GM21447 (cell line): ENCODE results near the gene BCDIN3D.
"Not testable (repeated sequence)": the region's sequence is repeated elsewhere in the genome, so short reads cannot be mapped to it uniquely, and the experiment has no call there.

Experiments
- ATAC-seq: cut with Tn5 transposase; IDR thresholded peaks from one replicate; pipeline ENCODE4 v1.9.1; 2021; ENCODE audit not compliant: unreplicated experiment

The BCDIN3D gene

DNA sequence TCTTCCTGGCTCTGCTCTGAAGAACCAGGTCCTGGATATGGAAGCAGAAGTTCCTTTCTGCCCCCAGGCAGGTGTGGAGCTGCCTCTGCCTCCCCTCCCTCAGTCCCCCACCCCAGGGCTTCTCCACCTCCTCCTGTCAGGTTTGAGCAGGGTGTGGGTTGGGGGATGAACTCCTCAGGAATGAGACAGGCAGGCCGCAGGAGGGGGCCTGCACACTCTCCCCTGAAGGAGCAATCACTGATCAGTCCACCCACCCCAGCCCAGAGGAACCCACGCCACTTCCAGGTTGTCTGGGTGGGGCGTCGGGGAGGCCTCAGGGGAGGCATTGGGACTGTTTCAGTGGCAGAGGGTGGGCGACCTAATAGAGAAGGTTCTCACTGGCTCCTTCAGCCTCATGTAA lies 34.2 kb upstream of the BCDIN3D start:
- no peak for ATAC-seq

DNA sequence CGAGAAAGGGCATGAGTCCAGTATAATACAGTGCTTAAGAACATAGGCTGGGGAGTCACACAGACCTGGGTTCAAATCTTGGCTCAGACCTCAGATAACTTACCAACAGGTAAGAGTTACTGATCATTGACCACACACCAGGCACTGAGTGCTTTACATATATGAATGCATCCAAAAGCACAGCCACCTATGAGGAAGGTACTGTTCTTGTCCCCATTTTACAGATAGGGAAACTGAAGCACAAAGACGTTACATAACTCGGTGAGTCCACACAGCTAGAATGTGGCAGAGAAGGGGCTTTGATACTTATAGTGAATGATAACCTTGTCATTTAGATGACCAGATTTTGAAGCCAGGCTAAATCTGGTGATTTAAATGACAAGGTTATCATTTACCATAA lies 33.2 kb upstream of the BCDIN3D start:
- ATAC-seq: no peak

DNA sequence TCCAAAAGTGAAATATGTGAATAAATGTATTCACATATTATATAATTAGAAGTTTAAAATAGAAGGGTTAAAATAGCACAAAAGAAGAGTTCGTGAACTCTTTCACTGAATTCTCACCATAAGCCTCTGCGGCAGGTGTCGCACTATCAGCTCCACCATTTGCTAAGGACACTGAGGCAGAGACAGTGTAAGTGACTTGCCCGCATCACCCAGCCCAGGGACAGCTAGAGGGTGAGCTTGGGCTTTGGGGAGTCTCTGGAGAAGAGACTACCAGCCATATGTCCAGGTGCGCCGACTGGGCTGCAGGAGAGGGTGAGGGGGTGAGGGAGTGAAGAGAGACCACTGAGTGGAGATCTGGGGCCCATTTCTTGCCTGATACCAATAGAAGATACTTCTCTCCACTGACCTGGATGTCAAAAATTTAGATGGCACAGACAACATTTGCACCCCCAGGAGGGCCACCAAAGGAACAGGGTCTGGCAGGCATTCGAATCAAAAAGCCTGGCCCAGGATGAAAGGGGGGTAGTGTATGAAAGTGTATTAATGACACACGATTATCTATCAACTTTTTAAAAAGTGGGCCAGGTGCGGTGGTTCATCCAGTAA lies 32.3 kb upstream of the BCDIN3D start:
- no peak for ATAC-seq

DNA sequence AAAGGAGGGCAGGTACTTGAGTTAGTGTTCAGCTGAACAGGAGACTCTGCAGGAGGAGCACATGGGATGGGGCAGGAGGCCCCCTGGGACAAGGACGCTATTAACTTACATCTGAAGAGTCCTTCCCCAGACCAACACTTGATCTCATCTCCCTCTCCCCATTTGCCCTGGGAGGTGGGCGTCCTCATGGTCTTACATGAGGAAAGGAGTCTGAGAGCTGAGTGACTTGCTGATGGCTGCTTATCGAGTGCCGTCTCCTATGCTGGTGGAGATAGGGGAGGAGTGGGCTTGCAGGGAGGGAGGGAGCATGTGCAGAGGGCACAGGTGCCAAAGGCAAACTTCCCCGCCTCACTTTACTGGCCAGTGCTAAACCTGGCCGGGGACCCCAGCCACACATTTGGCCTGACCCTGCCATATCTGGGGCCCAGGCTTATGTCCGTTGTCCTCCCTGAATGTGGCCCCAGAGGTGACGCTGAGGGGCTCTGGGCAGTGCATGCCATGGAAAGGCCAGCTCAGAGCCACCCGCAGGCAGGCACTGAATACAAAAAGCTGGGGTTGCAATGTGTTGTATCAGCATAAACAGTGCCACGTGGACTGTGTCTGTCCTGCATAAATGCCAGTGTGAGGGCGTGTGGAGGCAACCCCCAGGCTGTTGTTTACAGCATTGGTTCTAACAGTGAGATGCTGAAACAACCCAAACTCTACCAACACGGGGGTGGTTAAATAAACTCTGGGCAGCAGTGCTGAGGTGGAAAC lies 31.4 kb upstream of the BCDIN3D start:
- ATAC-seq: no peak

DNA sequence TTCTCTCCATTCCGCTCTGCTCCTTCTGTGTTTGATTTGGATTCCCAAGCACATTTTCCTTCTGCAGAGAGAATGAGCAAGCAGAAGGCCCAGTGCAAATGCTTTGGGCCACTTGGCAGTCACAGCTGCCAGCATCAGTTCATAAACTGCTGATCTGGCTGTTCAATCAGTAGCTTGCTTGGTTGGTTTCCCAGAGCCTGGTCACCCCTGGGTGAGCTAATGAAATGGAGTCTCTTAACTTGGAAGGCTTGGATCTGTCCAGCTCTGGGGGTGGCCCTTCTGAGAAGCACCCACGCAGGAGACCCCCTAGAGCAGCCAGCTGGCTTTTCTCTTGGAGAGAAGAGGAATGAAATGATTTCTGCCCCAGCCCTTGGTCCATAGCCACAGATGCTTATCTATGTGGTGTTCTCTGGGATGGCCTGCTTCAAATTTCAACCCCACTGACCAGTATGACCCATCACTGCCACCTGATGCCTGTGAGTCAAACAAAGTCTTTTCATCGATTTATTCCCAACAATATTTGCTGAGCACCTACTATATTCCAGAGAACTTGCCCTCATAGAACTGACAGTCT lies 30.5 kb upstream of the BCDIN3D start:
- no peak for ATAC-seq

DNA sequence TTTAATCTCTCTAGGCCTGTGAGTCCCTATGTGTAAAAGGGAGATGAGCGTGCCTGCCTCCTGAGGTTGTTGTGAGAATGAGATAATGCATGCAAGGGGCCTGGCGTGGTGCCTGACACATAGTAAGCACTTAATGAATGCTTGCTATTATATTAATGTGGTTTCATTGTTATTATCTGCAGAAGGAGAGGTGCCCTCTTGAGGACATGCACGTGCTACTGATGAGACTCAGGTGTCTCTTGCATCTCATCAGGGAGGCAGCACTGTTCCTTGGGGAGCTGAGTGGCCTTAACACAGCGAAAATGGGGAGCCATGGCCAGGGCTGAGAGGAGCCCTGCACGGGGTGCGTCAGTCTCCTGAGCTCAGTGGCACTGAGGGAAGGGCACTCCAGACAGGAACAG lies 29.9 kb upstream of the BCDIN3D start:
- no peak for ATAC-seq

DNA sequence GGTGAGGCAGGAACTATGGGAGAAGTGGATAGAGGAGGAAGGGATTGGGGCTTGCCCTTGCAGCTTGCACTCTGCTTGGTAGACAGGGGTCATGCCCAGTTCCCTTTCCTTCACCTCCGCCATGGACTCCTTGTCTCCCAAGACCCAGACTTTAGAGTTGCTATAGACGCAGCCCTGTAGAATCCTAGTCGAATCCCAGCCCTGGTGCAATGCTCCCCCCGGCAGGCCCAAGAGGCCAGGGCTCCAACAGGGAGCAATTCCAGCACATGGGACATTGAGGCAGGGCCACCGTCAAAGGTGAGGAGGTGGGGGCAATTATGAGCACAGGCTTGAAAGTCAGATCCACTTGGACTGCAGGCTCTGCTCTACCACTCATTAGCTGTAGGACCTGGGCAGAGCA lies 29.5 kb upstream of the BCDIN3D start:
- no peak for ATAC-seq

DNA sequence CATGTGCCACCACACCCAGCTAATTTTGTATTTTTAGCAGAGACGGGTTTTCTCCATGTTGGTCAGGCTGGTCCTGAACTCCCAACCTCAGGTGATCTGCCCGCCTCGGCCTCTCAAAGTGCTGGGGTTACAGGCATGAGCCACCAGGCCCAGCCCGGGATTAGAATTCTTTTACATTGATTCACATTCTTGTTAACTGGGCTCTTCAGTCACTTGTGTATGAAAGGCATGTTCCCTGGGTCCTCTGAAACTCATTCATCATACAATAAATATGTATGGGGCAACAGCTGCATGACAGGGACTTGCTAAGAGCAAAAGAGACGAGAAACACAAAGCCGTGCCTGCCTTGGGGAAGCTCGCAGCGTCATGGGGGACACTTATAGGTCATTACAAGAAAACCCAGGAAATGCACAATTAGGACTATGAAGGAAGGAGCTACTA lies 28.9 kb upstream of the BCDIN3D start:
- ATAC-seq: not testable (repeated sequence)

DNA sequence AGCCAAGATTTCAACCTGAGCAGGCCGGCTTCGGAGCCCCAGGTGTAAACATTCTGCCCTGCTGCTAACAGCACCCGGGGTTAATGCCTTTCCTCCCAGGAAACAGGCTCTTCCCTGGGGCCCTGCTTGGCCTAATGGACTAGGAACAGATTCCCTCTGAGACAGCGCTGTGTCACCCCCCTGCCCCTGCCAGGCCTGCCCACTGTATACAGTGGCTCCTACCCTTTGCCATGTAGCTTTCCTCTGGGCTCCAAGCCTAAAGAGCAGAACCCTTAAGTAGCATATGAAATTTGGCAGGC lies 28.3 kb upstream of the BCDIN3D start:
- no peak for ATAC-seq

DNA sequence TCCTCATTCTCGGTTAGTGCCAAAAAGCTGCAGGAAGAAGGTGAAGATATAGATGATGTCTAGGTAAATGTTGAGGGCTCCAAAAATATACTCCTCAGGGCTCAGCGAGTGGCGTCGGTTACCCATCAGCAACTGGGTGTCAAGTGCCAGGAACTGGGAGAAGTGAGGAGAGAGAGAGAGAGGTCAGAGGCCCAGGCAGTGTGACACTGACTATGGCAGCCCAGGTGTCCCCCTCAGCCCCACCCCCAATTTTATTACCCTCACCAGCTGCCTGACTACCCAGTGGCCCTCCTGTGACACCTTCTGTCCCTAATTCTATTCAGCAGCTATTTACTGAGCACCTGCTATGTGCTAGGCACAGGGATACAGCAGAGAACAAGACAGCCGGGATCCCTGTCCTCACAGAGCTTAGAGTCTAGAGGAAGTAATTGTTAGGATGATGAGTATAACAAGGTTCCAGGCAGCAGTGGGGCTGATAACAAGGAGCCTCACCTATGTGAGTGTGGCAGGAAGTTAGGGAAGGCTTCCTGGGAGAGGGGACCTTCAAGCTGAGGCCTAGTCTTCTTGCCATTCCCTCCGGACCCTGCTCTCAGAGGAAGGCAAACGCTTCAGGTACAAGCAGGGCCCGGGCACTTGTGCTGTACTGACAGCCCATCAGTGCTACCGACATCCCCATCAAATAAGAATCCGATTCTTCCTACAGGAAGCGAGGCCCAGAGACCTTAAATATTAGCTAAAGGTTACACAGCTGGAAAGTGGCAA lies 27.8 kb upstream of the BCDIN3D start:
- ATAC-seq: no peak

DNA sequence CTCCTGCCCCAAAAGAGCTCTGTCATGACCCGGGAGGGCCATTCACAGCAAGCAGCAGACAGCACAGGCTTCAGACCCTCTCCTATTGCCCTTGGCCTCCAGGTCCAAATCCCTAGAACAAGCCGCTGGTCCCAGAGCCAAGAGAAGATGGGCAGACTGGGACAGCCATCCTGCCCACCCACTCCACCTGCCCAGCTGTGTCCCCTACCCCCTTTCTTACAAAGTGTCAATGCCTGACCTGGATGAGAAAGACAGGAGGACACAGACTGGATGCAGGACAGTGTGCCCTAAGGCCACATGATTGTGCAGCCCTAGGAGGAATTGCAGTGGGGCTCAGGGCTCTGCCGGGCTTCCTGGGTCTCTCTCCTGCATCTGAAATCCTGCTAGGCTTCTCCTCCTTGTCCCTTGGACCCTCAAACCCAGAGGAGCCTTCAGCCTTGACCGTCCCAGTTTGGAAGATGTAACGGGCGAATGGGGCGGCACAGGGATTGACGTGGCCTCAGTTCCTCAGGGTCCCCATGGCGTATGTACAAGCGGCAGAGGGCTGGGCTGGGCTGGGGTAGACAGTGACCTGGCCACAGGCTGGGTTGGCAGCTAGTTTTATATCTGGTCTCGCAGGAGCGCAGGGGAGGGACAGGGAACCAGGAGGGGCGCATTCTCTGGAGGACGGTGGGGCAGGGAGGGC lies 27.1 kb upstream of the BCDIN3D start:
- ATAC-seq: no peak

DNA sequence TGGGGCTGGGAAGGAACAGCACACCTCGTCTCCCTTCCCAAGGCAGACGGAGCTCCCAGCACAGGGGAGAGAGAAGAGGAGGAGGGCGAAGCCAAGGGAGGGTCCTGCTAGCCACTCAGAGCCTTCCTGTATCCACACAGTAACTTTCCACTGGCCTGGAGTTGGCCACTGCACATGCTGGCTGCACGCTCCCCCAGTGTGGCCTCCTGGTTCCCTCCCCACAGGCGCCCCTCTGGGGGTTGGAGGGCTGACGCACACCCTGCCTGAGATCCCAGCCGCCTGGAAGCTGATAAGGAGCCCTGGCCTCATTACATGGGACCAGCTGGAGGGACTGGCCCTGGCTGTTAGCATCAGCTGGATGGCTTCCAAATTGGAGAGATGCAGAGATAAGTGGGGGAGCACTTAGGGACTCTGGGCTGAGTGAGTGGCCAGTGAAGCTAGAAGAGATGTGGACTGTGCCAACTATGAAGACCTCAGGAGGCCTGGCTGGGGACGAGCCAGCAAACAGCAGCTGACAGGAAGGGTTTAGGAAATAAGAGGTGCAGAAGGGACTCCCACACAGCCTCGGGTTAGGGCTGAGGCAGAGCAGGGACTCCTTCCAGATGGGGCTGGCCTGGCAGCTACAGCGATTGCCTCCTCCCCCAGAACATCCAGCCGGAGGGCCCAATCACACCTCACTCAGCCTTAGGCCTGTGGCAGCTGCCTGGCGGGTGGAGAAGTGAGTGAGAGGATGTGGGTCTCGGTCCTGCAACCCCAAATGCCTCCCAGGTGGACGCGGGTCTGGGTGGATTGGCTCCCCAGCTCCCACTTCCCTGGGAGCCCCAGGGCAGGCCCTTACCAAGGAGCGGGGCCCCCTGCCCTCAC lies 26.3 kb upstream of the BCDIN3D start:
- no peak for ATAC-seq

DNA sequence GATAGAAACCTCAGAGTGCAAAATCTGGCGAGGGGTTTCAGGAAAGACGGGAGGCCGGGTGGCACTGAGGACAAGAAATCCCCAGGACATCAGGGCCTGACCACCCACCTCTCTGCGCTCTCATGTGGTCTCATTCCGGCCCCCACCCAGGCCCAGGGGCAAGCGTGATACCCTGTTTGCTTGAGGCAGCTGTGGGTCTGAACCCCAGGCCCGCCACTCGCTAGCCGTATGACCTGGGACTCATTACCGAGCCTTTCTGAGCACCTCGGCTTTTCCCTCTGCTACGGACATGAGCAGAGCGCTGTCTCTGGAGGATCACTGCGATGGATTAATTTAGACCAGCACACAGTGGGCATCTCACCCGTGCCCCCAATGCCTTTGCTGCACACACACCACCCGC lies 25.5 kb upstream of the BCDIN3D start:
- ATAC-seq: no peak

DNA sequence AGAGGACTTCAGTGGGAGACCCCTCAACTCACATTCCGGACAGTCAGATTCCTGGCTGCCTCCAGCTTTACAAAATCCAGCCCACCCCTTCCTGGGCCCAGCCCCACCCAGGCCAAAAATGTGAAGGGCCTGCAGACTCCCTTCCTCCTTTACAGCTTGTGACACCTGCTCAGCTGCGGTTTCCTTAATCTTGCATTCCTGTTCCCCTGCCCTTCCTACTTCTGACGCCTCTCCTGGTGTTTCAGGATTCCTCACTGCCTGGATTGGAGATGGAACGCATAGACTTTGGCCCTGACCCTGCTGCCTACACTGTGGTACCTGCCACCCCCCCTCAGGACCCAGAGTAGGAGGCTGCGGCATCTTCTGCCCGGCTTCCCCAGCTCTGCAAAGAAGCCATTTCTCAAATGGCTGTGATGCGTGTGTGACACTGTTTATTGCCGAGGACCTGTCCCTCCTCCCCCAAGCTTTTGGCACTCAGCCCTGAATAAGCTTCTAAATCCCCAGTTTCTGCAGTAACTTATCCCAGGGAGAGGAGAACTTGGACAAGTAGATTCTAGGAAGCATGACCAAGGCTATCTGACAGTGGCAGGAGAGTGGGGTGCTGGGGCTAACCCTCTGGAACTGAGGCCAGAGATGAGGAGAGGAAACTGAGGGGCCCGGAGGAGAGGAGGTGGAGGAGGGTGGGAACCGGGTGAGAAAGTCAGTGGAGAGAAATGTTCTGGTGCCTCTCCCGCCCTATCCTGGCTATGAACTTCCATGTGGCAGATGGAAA lies 24.9 kb upstream of the BCDIN3D start:
- ATAC-seq: no peak

DNA sequence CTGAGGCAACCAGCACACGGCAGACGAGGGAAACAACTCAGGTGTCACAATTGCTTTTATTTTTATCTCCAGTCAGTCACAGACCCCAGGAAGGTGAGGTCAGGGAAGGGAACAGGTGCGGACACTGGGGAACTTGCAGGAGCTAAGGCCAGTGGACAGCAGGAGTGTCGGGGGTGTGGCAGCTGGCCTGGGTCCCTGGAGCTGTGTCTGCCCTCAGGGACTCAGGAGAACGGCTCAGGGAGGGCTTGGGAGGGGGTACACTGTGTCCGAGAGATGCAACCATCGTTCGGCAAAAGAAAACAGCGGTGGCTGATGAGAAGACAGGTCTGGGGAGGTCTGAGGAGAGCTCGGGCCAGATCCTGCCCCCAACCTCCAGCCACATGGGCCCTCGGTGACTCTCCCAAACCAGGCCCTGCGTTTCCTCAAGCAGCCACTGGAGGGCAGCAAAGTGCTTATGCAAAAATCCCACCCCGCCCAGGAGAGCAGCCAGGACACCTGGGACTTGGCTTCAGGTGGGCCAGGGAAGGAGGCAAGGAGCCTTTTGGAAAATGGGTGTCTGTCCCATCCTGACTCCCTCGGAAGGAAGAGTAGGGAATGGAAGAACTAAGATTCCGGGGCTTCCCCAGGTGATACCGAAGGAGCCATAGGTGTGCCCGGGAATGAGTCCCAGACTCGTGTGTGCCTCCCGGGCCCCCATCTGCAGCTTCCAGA lies 24.1 kb upstream of the BCDIN3D start:
- no peak for ATAC-seq

DNA sequence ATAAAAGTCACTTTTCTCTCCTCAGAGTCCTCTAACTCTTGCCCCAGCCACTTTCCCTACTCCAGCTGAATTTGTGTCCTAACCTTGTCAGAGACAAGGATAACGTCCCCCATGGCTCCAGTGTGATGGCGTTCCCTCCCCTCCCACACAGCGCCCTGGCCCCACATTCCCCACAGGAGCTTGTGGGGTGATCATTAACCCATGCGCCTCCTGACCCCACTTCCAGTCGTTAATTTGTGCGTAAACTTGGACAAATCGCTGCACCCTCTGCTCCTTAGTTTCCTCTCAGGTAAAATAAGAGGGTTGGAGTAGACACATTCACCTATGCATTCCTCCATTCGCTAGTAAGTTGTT lies 22.9 kb upstream of the BCDIN3D start:
- no peak for ATAC-seq

DNA sequence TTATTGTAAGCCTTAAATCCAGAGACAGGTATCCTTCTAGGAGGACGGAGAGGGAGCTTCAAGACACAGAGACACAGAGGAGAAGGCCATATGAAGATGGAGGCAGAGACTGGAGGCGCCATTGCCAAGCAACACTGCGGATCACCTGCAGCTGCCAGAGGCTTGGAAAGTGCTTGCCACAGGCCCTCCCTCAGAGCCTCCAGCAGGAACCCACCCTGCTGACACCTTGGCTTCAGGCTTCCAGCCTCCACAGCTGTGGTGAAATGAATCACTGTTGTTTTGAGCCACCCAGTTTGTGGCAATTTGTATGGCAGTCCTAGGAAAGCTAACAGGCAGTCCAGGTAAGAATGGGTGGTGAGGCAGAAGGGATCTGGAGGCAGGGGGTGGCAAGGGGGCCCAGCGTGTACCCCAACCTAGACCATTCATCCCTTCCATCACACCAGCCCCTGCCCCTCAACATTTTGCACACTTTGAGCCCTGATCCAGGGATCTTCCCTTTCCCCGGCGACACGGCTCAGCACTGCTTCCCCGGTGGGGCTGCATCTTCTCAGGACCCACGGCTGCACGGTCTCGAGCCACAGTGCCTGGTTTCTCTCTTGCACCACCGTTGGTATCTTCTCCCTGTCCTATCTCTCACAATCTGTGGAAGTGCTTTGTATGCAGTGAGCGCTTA lies 22.3 kb upstream of the BCDIN3D start:
- ATAC-seq: no peak

DNA sequence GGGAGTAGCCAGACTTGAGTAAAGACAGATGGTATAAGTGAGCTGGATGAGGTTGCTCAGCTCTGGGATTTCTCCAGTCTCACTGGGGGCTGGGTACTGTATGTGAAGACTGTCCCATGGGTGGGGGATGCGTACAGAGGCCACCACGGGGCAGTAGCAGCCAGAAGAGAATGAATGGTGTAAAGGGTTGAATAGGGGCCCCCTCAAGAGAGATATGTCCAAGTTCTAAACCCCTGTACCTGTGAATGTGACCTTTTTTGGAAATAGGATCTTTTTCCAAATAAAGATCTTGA lies 21.8 kb upstream of the BCDIN3D start:
- ATAC-seq: no peak
